ENCODE results near the gene PLCB2. TPM values are rescaled to one million over a fixed set of nuclear protein-coding genes. Genes with fewer than 3 reads are reported as not detected.

Gene PLCB2
- total RNA-seq, 1 experiment from 2014 or later: not detected

Other genes starting within 250 kb of the PLCB2 start
- 5.4 and 12.1 TPM in 2 replicates for gene BMF, start 199.1 kb downstream of the PLCB2 start, total RNA-seq (2014; rRNA removed; shearing (Covaris generic))
- gene BUB1B, start 146.9 kb downstream of the PLCB2 start, total RNA-seq (2014; rRNA removed; shearing (Covaris generic)): 47.1 and 54.0 TPM in 2 replicates
- gene PAK6, start 68.9 kb downstream of the PLCB2 start, total RNA-seq (2014; rRNA removed; shearing (Covaris generic)): 9.8 and 13.0 TPM in 2 replicates
- not detected in 2 replicates for gene ANKRD63, start 24.9 kb downstream of the PLCB2 start, total RNA-seq (2014; rRNA removed; shearing (Covaris generic))
- 21.6 and 29.3 TPM in 2 replicates for gene INAFM2, start 15.8 kb upstream of the PLCB2 start, total RNA-seq (2014; rRNA removed; shearing (Covaris generic))
- 9.4 and 14.1 TPM in 2 replicates for gene CCDC9B, start 33.0 kb upstream of the PLCB2 start, total RNA-seq (2014; rRNA removed; shearing (Covaris generic))
- not detected in 2 replicates for gene PHGR1, start 43.1 kb upstream of the PLCB2 start, total RNA-seq (2014; rRNA removed; shearing (Covaris generic))
- 0.49 and 2.4 TPM in 2 replicates for gene DISP2, start 50.3 kb upstream of the PLCB2 start, total RNA-seq (2014; rRNA removed; shearing (Covaris generic))
- 76.1 and 91.7 TPM in 2 replicates for gene KNSTRN, start 74.8 kb upstream of the PLCB2 start, total RNA-seq (2014; rRNA removed; shearing (Covaris generic))
- 10.6 and 19.5 TPM in 2 replicates for gene IVD, start 97.9 kb upstream of the PLCB2 start, total RNA-seq (2014; rRNA removed; shearing (Covaris generic))
- gene BAHD1, start 133.0 kb upstream of the PLCB2 start, total RNA-seq (2014; rRNA removed; shearing (Covaris generic)): 6.5 and 16.6 TPM in 2 replicates
- 35.5 and 40.5 TPM in 2 replicates for gene CHST14, start 163.0 kb upstream of the PLCB2 start, total RNA-seq (2014; rRNA removed; shearing (Covaris generic))